Caco-2 (cell line): ENCODE measurements around the gene MEI4. TPM values are rescaled to one million over a fixed set of nuclear protein-coding genes. Genes with fewer than 3 reads are reported as not detected.

Experiments used
- BruUV-seq: library from RNA; stranded (reverse); fragments of 400-500 nt; replicated peaks from 2 replicates; lab custom pipeline; 2021; lab: Mats Ljungman, UMichigan
- CTCF ChIA-PET: fragments of 300-600 bp; sonication (Branson Sonifier 250); formaldehyde crosslinking; loops from one replicate; lab custom pipeline; 2022; ENCODE audit warnings: antibody characterized with exemption; lab: Charles Lee
- POLR2A ChIA-PET: fragments of 300-600 bp; sonication (Branson Sonifier 250); formaldehyde crosslinking; loops from one replicate; lab custom pipeline; 2022; ENCODE audit warnings: antibody characterized with exemption; lab: Charles Lee
- DNase-seq, 2 experiments: peaks; one replicate each; pipeline versions ENCODE4 v3.0.0 to v3.0.0-alpha.2; 2020 to 2022
- H3K27me3 ChIP-seq: replicated peaks from 2 replicates; pipeline ENCODE4 v1.6.0; 2011; ENCODE audit warnings: low read length; ENCODE audit not compliant: control insufficient read depth, insufficient read depth
- H3K36me3 ChIP-seq: 2 replicates; pipeline ENCODE4 v1.5.1; 2011; ENCODE audit warnings: low read length; ENCODE audit not compliant: control insufficient read depth, insufficient read depth
- H3K4me1 ChIP-seq: fragments of 250-450 bp; sonication (Bioruptor Pico); 2 replicates; pipeline ENCODE4 v1.5.1; 2020; ENCODE audit warnings: mild to moderate bottlenecking
- H3K4me3 ChIP-seq: 2 replicates; pipeline ENCODE4 v1.5.1; 2011; ENCODE audit warnings: low read depth, mild to moderate bottlenecking, control low read depth, low read length
- H3K9me3 ChIP-seq: fragments of 250-450 bp; sonication (Bioruptor Pico); 2 replicates; pipeline ENCODE4 v1.5.1; 2020; ENCODE audit warnings: mild to moderate bottlenecking, moderate library complexity
- H3K27ac Mint-ChIP-seq: one replicate; pipeline ENCODE4 v1.8.0; 2022; ENCODE audit warnings: mixed read lengths; ENCODE audit not compliant: unreplicated experiment
- H3K27me3 Mint-ChIP-seq: one replicate; pipeline ENCODE4 v1.8.0; 2022; ENCODE audit warnings: mixed read lengths; ENCODE audit not compliant: insufficient read depth, unreplicated experiment
- H3K36me3 Mint-ChIP-seq: one replicate; pipeline ENCODE4 v1.8.0; 2022; ENCODE audit warnings: mild to moderate bottlenecking, mixed read lengths; ENCODE audit not compliant: insufficient read depth, unreplicated experiment
- H3K4me1 Mint-ChIP-seq: one replicate; pipeline ENCODE4 v1.8.0; 2022; ENCODE audit warnings: low read depth, mixed read lengths; ENCODE audit not compliant: unreplicated experiment
- H3K4me3 Mint-ChIP-seq: one replicate; pipeline ENCODE4 v1.8.0; 2022; ENCODE audit warnings: mild to moderate bottlenecking, moderate library complexity, mixed read lengths; ENCODE audit not compliant: unreplicated experiment
- H3K9me3 Mint-ChIP-seq: one replicate; pipeline ENCODE4 v1.8.0; 2022; ENCODE audit warnings: mixed read lengths; ENCODE audit not compliant: unreplicated experiment
- intact Hi-C: fragments of 100-400 bp; cut with micrococcal nuclease; formaldehyde crosslinking; loops from one replicate; pipeline ENCODE4 v1.10.0; 2022; ENCODE audit not compliant: unreplicated experiment
- total RNA-seq: library from RNA; stranded (reverse); gene quantifications from 2 replicates; pipeline ENCODE4 v1.2.3, GENCODE V29; 2022
- TF ChIP-seq, protein P1 (sequence below), 2 experiments: fragments of 200-600 bp in 1 of 2; IDR thresholded peaks; 1 replicate in 1 of 2; 2 replicates in 1 of 2; pipeline versions ENCODE4 v1.5.1 to v1.8.0; 2011 to 2022; ENCODE audit warnings: antibody characterized with exemption in 1 of 2, control low read depth in 1 of 2, inconsistent platforms in 1 of 2, low read depth in 1 of 2, low read length in 1 of 2, mild to moderate bottlenecking in 1 of 2, moderate library complexity in 1 of 2; ENCODE audit not compliant: insufficient read depth in 1 of 2, severe bottlenecking in 1 of 2, unreplicated experiment in 1 of 2

The MEI4 gene
- total RNA-seq, 1 experiment from 2014 or later, result not detected

GRCh38 chr6:77624515-77624914 lies 28.3 kb upstream of the MEI4 start:
- H3K36me3 ChIP-seq, result no peaks in the 10 kb centered on the region

GRCh38 chr6:77626426-77626825 lies 26.4 kb upstream of the MEI4 start:
- Mint-ChIP-seq H3K4me1 (no peaks in the 10 kb centered on the region), H3K27me3 (no peaks in the 10 kb centered on the region), H3K4me3 (no peak overlapping the region), H3K9me3 (no peaks in the 10 kb centered on the region), H3K27ac (no peak overlapping the region), H3K36me3 (no peaks in the 10 kb centered on the region)
- no peak for DNase-seq
- ChIA-PET CTCF (no interaction called here), POLR2A (no interaction called here)
- TF ChIP-seq, protein P1, sequence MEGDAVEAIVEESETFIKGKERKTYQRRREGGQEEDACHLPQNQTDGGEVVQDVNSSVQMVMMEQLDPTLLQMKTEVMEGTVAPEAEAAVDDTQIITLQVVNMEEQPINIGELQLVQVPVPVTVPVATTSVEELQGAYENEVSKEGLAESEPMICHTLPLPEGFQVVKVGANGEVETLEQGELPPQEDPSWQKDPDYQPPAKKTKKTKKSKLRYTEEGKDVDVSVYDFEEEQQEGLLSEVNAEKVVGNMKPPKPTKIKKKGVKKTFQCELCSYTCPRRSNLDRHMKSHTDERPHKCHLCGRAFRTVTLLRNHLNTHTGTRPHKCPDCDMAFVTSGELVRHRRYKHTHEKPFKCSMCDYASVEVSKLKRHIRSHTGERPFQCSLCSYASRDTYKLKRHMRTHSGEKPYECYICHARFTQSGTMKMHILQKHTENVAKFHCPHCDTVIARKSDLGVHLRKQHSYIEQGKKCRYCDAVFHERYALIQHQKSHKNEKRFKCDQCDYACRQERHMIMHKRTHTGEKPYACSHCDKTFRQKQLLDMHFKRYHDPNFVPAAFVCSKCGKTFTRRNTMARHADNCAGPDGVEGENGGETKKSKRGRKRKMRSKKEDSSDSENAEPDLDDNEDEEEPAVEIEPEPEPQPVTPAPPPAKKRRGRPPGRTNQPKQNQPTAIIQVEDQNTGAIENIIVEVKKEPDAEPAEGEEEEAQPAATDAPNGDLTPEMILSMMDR (IDR thresholded peaks at IDR 0.05; ENCODE audit: insufficient read depth in 1 of 2, low read depth in 1 of 2, low read length in 1 of 2, severe bottlenecking in 1 of 2, unreplicated experiment in 1 of 2), result no peak
- Histone ChIP-seq H3K27me3 (no peaks in the 10 kb centered on the region), H3K4me1 (no peaks in the 10 kb centered on the region), H3K9me3 (no peaks in the 10 kb centered on the region), H3K4me3 (no peak overlapping the region), H3K36me3 (no peaks in the 10 kb centered on the region)
- BruUV-seq, result no TSS peak
- intact Hi-C loops, result loop anchor here (10.0 kb wide), 1 partner anchor 108 kb away; no protein-coding TSS in a partner anchor

More at GRCh38 chr6:77624515-77624914, 28.3 kb upstream of the MEI4 start:
- no TSS peak for BruUV-seq
- Histone ChIP-seq H3K4me1 (no peaks in the 10 kb centered on the region), H3K27me3 (no peaks in the 10 kb centered on the region), H3K9me3 (no peaks in the 10 kb centered on the region), H3K4me3 (no peak overlapping the region)
- Mint-ChIP-seq H3K9me3 (no peaks in the 10 kb centered on the region), H3K27ac (no peak overlapping the region), H3K27me3 (no peaks in the 10 kb centered on the region), H3K4me3 (no peak overlapping the region), H3K4me1 (no peaks in the 10 kb centered on the region), H3K36me3 (no peaks in the 10 kb centered on the region)
- ChIA-PET CTCF (no interaction called here), POLR2A (no interaction called here)
- DNase-seq, result no peak
- TF ChIP-seq, protein P1 (IDR thresholded peaks at IDR 0.05; ENCODE audit: insufficient read depth in 1 of 2, low read depth in 1 of 2, low read length in 1 of 2, severe bottlenecking in 1 of 2, unreplicated experiment in 1 of 2), result no peak
- intact Hi-C loops, result loop anchor here (10.0 kb wide), 1 partner anchor 110 kb away; no protein-coding TSS in a partner anchor

- POLR2A ChIA-PET, result no interaction called here
- Mint-ChIP-seq H3K4me1 (no peaks in the 10 kb centered on the region), H3K27me3 (no peaks in the 10 kb centered on the region), H3K4me3 (no peak overlapping the region), H3K27ac (no peak overlapping the region), H3K9me3 (no peaks in the 10 kb centered on the region), H3K36me3 (no peaks in the 10 kb centered on the region)
- no peaks in the 10 kb centered on the region for H3K4me1 ChIP-seq
- no peak for DNase-seq
- TF ChIP-seq, protein P1 (IDR thresholded peaks at IDR 0.05; ENCODE audit: insufficient read depth in 1 of 2, low read depth in 1 of 2, low read length in 1 of 2, severe bottlenecking in 1 of 2, unreplicated experiment in 1 of 2), result no peak
- H3K9me3 ChIP-seq, result no peaks in the 10 kb centered on the region
- intact Hi-C loops, result no loop called here
- CTCF ChIA-PET, result no interaction called here
- BruUV-seq, result no TSS peak
- H3K36me3 ChIP-seq, result no peaks in the 10 kb centered on the region
- H3K4me3 ChIP-seq, result no peak overlapping the region
- no peaks in the 10 kb centered on the region for H3K27me3 ChIP-seq
These were observed 22.8 kb upstream of the MEI4 start for GRCh38 chr6:77630014-77630413.
